K562 (cell line): Measurements from ENCODE around the gene VPS16. TPM values are rescaled to one million over a fixed set of nuclear protein-coding genes. Genes with fewer than 3 reads are reported as not detected.

Source experiments
- ATAC-seq: fragments of 200-7000 bp; cut with Tn5 transposase; 3 replicates; pipeline ENCODE4 v1.9.1; 2020; ENCODE audit warnings: moderate library complexity
- BruUV-seq: library from RNA; stranded (reverse); fragments of 400-500 nt; replicated peaks from 2 replicates; lab custom pipeline; 2021; lab: Mats Ljungman, UMichigan
- CTCF ChIA-PET: fragments of 300-600 bp; formaldehyde crosslinking; extraction: SDS; loops from one replicate; lab custom pipeline; 2021; ENCODE audit warnings: low intra/inter-chr PET ratio; lab: Yijun Ruan, JAX
- POLR2A ChIA-PET: fragments of 300-600, 350-650 bp; sonication (Branson Sonifier 250); formaldehyde crosslinking; extraction: SDS; loops from one replicate; lab custom pipeline; 2021; ENCODE audit warnings: antibody characterized with exemption, inconsistent platforms; lab: Yijun Ruan, JAX
- DNase-seq, 4 experiments: peaks; one replicate each; pipeline versions ENCODE4 v3.0.0 to v3.0.0-alpha.2; 2011 to 2018; ENCODE audit warnings: low spot score in 3 of 4, mixed read lengths in 3 of 4; ENCODE audit errors: extremely low read depth in 1 of 4
- FAIRE-seq: peaks from 2 replicates; lab custom pipeline; 2011; peaks lifted over from hg19 to GRCh38; lab: Jason Lieb, UNC
- H2AFZ ChIP-seq: 2 replicates; pipeline ENCODE4 v1.6.0; 2011; ENCODE audit warnings: low read depth, low read length, control low read depth, inconsistent platforms
- H3K27ac ChIP-seq: fragments of 200-600 bp; 3 replicates; pipeline ENCODE4 v1.8.0; 2011; ENCODE audit warnings: low read depth, mild to moderate bottlenecking, control low read depth, inconsistent platforms, low read length, moderate library complexity, mixed read lengths; ENCODE audit errors: extremely low read depth
- H3K27me3 ChIP-seq, 2 experiments: fragments of 300-600 bp in 1 of 2; 2 replicates in 1 of 2; 3 replicates in 1 of 2; pipeline versions ENCODE4 v1.6.0 to v1.8.0; 2011; ENCODE audit warnings: inconsistent platforms in 2 of 2, low read length in 2 of 2, mild to moderate bottlenecking in 1 of 2, mixed read lengths in 1 of 2, moderate library complexity in 1 of 2; ENCODE audit not compliant: control insufficient read depth in 2 of 2, insufficient read depth in 2 of 2
- H3K36me3 ChIP-seq: fragments of 300-600 bp; 3 replicates; pipeline ENCODE4 v1.8.0; 2011; ENCODE audit warnings: mild to moderate bottlenecking, low read length, inconsistent platforms; ENCODE audit not compliant: control insufficient read depth, insufficient read depth
- H3K4me1 ChIP-seq, 2 experiments: fragments of 200-600 bp in 1 of 2; replicated peaks in 1 of 2; 2 replicates in 1 of 2; 3 replicates in 1 of 2; pipeline versions ENCODE4 v1.5.1 to v1.8.0; 2011; ENCODE audit warnings: inconsistent platforms in 2 of 2, low read length in 2 of 2, mild to moderate bottlenecking in 1 of 2, mixed read lengths in 1 of 2, moderate library complexity in 1 of 2; ENCODE audit not compliant: control insufficient read depth in 2 of 2, insufficient read depth in 2 of 2
- H3K4me2 ChIP-seq: 2 replicates; pipeline ENCODE4 v1.6.1; 2011; ENCODE audit warnings: low read length, control low read depth, inconsistent platforms, mixed read lengths; ENCODE audit not compliant: insufficient read depth
- H3K4me3 ChIP-seq: fragments of 200-600 bp; sonication (generic), shearing (Covaris generic); 2 replicates; pipeline ENCODE4 v1.5.1; 2016; ENCODE audit warnings: control low read depth, inconsistent platforms
- H3K79me2 ChIP-seq: fragments of 200-600 bp; 3 replicates; pipeline ENCODE4 v1.8.0; 2011; ENCODE audit warnings: low read length, inconsistent platforms; ENCODE audit not compliant: control insufficient read depth, insufficient read depth
- H3K9ac ChIP-seq, 2 experiments: 2 replicates each; pipeline versions ENCODE4 v1.6.0 to v1.6.1; 2011; ENCODE audit warnings: low read depth in 2 of 2, low read length in 2 of 2, control low read depth in 1 of 2, inconsistent platforms in 1 of 2, mild to moderate bottlenecking in 1 of 2, mixed read lengths in 1 of 2; ENCODE audit not compliant: insufficient read depth in 1 of 2
- H3K9me1 ChIP-seq: one replicate; pipeline ENCODE4 v1.6.0; 2011; ENCODE audit warnings: inconsistent platforms, mild to moderate bottlenecking, low read length, moderate library complexity; ENCODE audit not compliant: control insufficient read depth, insufficient read depth
- H3K9me3 ChIP-seq: replicated peaks from 2 replicates; pipeline ENCODE4 v1.5.1; 2011; ENCODE audit warnings: low read depth, low read length, inconsistent platforms; ENCODE audit not compliant: control insufficient read depth, insufficient read depth
- H4K20me1 ChIP-seq: replicated peaks from 2 replicates; pipeline ENCODE4 v1.6.1; 2011; ENCODE audit warnings: low read length, inconsistent platforms, mixed read lengths; ENCODE audit not compliant: control insufficient read depth, insufficient read depth
- CCAR2 ChIP-seq: fragments of 200-400 bp; formaldehyde crosslinking; IDR thresholded peaks from 2 replicates; pipeline ENCODE4 v1.6.1; 2017; ENCODE audit warnings: mild to moderate bottlenecking, low read depth, low read length
- HDAC1 ChIP-seq, 2 experiments: fragments of 450-650 bp; IDR thresholded peaks; 2 replicates each; pipeline ENCODE4 v1.6.1; 2016 to 2017; ENCODE audit warnings: inconsistent platforms in 1 of 2, mild to moderate bottlenecking in 1 of 2, moderate library complexity in 1 of 2
- PCBP1 ChIP-seq: fragments of 200-400 bp; formaldehyde crosslinking; IDR thresholded peaks from 2 replicates; pipeline ENCODE4 v1.6.1; 2018; ENCODE audit warnings: mild to moderate bottlenecking, low read depth, low read length; ENCODE audit not compliant: poor library complexity, severe bottlenecking
- PCBP2 ChIP-seq: fragments of 200-400 bp; formaldehyde crosslinking; IDR thresholded peaks from 2 replicates; pipeline ENCODE4 v1.6.1; 2018; ENCODE audit warnings: low read length, low read depth, mild to moderate bottlenecking, moderate library complexity; ENCODE audit not compliant: poor library complexity, severe bottlenecking
- SAFB ChIP-seq: fragments of 200-400 bp; formaldehyde crosslinking; IDR thresholded peaks from 2 replicates; pipeline ENCODE4 v1.6.1; 2017; ENCODE audit warnings: low read depth, low read length, borderline replicate concordance
- SETDB1 ChIP-seq: IDR thresholded peaks from one replicate; pipeline ENCODE4 v1.6.1; 2012; ENCODE audit warnings: low read length, control low read depth, inconsistent platforms
- SIX5 ChIP-seq, 2 experiments: IDR thresholded peaks; 2 replicates each; pipeline ENCODE4 v1.6.1; 2011; ENCODE audit warnings: low read length in 2 of 2, borderline replicate concordance in 1 of 2, low read depth in 1 of 2, mild to moderate bottlenecking in 1 of 2, moderate library complexity in 1 of 2; ENCODE audit not compliant: insufficient read depth in 1 of 2
- SMAD4 ChIP-seq: fragments of 250-450 bp; sonication (Bioruptor Pico); conservative IDR thresholded peaks from 2 replicates; pipeline ENCODE4 v1.8.0; 2021; ENCODE audit warnings: inconsistent platforms, mild to moderate bottlenecking, moderate library complexity
- STAT5A ChIP-seq: IDR thresholded peaks from 2 replicates; pipeline ENCODE4 v1.6.1; 2012; ENCODE audit warnings: low read length, inconsistent platforms, borderline replicate concordance
- TCFL5 ChIP-seq: fragments of 250-450 bp; sonication (Bioruptor Pico); conservative IDR thresholded peaks from 2 replicates; pipeline ENCODE4 v1.6.1; 2021; ENCODE audit warnings: mild to moderate bottlenecking, moderate library complexity, matching md5 sums
- TOE1 ChIP-seq, 2 experiments: fragments of 450-650 bp in 1 of 2; sonication (generic) in 1 of 2; formaldehyde crosslinking in 1 of 2; IDR thresholded peaks; 2 replicates each; pipeline versions ENCODE4 v1.7.1 to v1.8.0; 2016 to 2022; ENCODE audit warnings: borderline replicate concordance in 2 of 2, mild to moderate bottlenecking in 2 of 2, antibody characterized with exemption in 1 of 2, inconsistent platforms in 1 of 2, low read depth in 1 of 2, missing genetic modification reagents in 1 of 2, moderate library complexity in 1 of 2
- WHSC1 ChIP-seq: IDR thresholded peaks from one replicate; pipeline ENCODE4 v1.6.1; 2012; ENCODE audit warnings: low read length, control low read depth, inconsistent platforms
- WGBS: fragments of 100-300 bp; shearing (Covaris generic); methylation state at CpG from one replicate; pipeline ENCODE4 v1.1.6; 2016; ENCODE audit warnings: low coverage, mixed read lengths; ENCODE audit not compliant: insufficient coverage; ENCODE audit errors: missing lambda C conversion rate; 5-methylcytosine and 5-hydroxymethylcytosine counted together
- in situ Hi-C: fragments of 300-500 bp; cut with MboI; formaldehyde crosslinking; loops from 4 replicates; pipeline ENCODE4 v1.15.0; 2018; ENCODE audit warnings: inconsistent platforms, mixed read lengths
- intact Hi-C: fragments of 100-400 bp; cut with micrococcal nuclease; formaldehyde crosslinking; loops from 2 replicates; pipeline ENCODE4 v1.14.2; 2022
- polyA plus RNA-seq, 8 experiments: library from polyadenylated mRNA; depleted of rRNA in 4 of 8; stranded (reverse) in 5 of 8; unstranded in 3 of 8; fragments of >200 nt; fragmentation: Nextera tagmentation in 2 of 8; fragmentation: Illumina TruSeq in 1 of 8; extraction: Ambion mirVana in 2 of 8; extraction: Trizol in 1 of 8; gene quantifications; 2 replicates each; pipeline versions ENCODE4 v1.2.1 to v1.2.3, GENCODE V29; 2011 to 2014; ENCODE audit warnings: inconsistent platforms in 1 of 8, missing spikeins in 1 of 8
- total RNA-seq, 7 experiments: library from RNA; depleted of rRNA in 6 of 7; stranded (reverse); fragments of >200 nt in 6 of 7; fragmentation: Illumina TruSeq in 2 of 7; extraction: Trizol in 2 of 7; gene quantifications; 2 replicates each; pipeline versions ENCODE4 v1.2.1 to v1.2.3, GENCODE V29; 2011 to 2021; ENCODE audit warnings: low replicate concordance in 1 of 7
- TF ChIP-seq, protein P1 (sequence below), 2 experiments: IDR thresholded peaks in 1 of 2; conservative IDR thresholded peaks in 1 of 2; 2 replicates each; pipeline ENCODE4 v1.6.1; 2016; ENCODE audit warnings: low read depth in 2 of 2, mild to moderate bottlenecking in 1 of 2, missing compliant biosample characterization in 1 of 2, missing genetic modification characterization in 1 of 2, moderate library complexity in 1 of 2
- TF ChIP-seq, protein P2 (sequence below): sonication (generic); formaldehyde crosslinking; IDR thresholded peaks from 2 replicates; pipeline ENCODE4 v1.8.1; 2023; ENCODE audit warnings: mild to moderate bottlenecking, missing genetic modification reagents
- TF ChIP-seq, protein P3 (sequence below): fragments of 450-650 bp; IDR thresholded peaks from 2 replicates; pipeline ENCODE4 v1.6.1; 2016; ENCODE audit warnings: borderline replicate concordance

VPS16 gene
- total and polyA plus RNA-seq, 9 of the 15 experiments (the other 6 are each of a cell fraction or from before 2014, with no cell fraction given): 6.8 to 24.7 (median 14.0) TPM

DNA sequence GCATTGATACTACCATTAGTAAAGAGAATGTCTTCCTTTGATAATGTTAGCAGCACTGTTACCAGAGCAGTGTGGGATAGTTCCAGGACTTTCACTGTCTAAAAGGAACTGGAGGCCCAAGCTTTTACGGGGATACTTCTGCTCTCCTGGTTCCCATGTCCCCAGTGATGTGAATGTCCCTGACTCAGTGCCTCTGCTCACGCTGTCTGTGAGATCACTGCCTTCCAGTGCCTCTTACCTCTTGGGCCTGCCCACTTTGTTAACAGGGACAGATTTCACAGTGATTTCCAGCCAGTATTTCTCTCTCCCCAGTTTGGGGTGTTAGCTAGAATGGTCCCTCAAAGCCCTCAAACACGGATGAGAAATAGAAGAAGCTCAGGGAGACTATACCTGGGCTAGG, 47.2 kb downstream of the VPS16 start:
- H3K36me3 ChIP-seq: peaks cover 7% of the 10 kb centered on the region
- ChIA-PET CTCF (no interaction called here), POLR2A (interaction anchor here (0.8 to 1.7 kb wide), 2 partner anchors 9 to 140 kb away, joined by 4 to 6 read pairs; no protein-coding TSS in a partner anchor)
- no peak for FAIRE-seq
- H3K9me3 ChIP-seq: 0 out of 2 replicates have a peak, but pooled peaks cover 2% of the 10 kb centered on the region
- H4K20me1 ChIP-seq: no peaks in the 10 kb centered on the region
- whole genome bisulfite sequencing: 30% methylated on average over 3 of the region's 3 CpGs
- H3K79me2 ChIP-seq: peaks cover 88% of the 10 kb centered on the region
- no peak overlapping the region for H2AFZ ChIP-seq
- no peak overlapping the region for H3K4me3 ChIP-seq
- BruUV-seq: no TSS peak
- H3K4me2 ChIP-seq: no peak overlapping the region
- ATAC-seq: no peak; the same call in 2 of the 3 replicates
- peaks cover 3% of the 10 kb centered on the region for H3K9me1 ChIP-seq
- no peak overlapping the region; a peak in 1 of 4 replicates for H3K9ac ChIP-seq
- peaks cover 12 to 34% of the 10 kb centered on the region in 2 experiments for H3K4me1 ChIP-seq
- no peaks in the 10 kb centered on the region for H3K27me3 ChIP-seq
- no peak for DNase-seq
- in situ Hi-C loops: no loop called here
- intact Hi-C loops: no loop called here
- no peak overlapping the region for H3K27ac ChIP-seq
- TF ChIP-seq WHSC1: no peak
- TF ChIP-seq, protein P1, sequence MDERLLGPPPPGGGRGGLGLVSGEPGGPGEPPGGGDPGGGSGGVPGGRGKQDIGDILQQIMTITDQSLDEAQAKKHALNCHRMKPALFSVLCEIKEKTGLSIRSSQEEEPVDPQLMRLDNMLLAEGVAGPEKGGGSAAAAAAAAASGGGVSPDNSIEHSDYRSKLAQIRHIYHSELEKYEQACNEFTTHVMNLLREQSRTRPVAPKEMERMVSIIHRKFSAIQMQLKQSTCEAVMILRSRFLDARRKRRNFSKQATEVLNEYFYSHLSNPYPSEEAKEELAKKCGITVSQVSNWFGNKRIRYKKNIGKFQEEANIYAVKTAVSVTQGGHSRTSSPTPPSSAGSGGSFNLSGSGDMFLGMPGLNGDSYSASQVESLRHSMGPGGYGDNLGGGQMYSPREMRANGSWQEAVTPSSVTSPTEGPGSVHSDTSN (CRISPR knock-in tag; IDR thresholded peaks at IDR 0.05; ENCODE audit: low read depth): no peak
- TF ChIP-seq, protein P1 (tag; conservative IDR thresholded peaks at IDR 0.05; ENCODE audit: low read depth): no peak
- TF ChIP-seq, protein P2, sequence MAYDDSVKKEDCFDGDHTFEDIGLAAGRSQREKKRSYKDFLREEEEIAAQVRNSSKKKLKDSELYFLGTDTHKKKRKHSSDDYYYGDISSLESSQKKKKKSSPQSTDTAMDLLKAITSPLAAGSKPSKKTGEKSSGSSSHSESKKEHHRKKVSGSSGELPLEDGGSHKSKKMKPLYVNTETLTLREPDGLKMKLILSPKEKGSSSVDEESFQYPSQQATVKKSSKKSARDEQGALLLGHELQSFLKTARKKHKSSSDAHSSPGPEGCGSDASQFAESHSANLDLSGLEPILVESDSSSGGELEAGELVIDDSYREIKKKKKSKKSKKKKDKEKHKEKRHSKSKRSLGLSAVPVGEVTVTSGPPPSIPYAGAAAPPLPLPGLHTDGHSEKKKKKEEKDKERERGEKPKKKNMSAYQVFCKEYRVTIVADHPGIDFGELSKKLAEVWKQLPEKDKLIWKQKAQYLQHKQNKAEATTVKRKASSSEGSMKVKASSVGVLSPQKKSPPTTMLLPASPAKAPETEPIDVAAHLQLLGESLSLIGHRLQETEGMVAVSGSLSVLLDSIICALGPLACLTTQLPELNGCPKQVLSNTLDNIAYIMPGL (CRISPR knock-in tag): no peak
- TF ChIP-seq, protein P3, sequence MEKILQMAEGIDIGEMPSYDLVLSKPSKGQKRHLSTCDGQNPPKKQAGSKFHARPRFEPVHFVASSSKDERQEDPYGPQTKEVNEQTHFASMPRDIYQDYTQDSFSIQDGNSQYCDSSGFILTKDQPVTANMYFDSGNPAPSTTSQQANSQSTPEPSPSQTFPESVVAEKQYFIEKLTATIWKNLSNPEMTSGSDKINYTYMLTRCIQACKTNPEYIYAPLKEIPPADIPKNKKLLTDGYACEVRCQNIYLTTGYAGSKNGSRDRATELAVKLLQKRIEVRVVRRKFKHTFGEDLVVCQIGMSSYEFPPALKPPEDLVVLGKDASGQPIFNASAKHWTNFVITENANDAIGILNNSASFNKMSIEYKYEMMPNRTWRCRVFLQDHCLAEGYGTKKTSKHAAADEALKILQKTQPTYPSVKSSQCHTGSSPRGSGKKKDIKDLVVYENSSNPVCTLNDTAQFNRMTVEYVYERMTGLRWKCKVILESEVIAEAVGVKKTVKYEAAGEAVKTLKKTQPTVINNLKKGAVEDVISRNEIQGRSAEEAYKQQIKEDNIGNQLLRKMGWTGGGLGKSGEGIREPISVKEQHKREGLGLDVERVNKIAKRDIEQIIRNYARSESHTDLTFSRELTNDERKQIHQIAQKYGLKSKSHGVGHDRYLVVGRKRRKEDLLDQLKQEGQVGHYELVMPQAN: no peak
- TF ChIP-seq HDAC1 (IDR thresholded peaks at IDR 0.05): no peak
- no peak for TF ChIP-seq CCAR2
- TF ChIP-seq SAFB: no peak
- no peak for TF ChIP-seq SIX5 (IDR thresholded peaks at IDR 0.05; ENCODE audit: borderline replicate concordance in 1 of 2, insufficient read depth in 1 of 2, low read depth in 1 of 2, low read length in 2 of 2)
- TF ChIP-seq SMAD4 (CRISPR knock-in tag): no peak
- no peak for TF ChIP-seq SETDB1
- TF ChIP-seq TCFL5 (CRISPR knock-in tag): no peak
- TF ChIP-seq TOE1 (IDR thresholded peaks at IDR 0.05; ENCODE audit: borderline replicate concordance): no peak
- no peak for TF ChIP-seq TOE1 (CRISPR knock-in tag; IDR thresholded peaks at IDR 0.05; ENCODE audit: borderline replicate concordance, low read depth)
- TF ChIP-seq PCBP2: no peak
- no peak for TF ChIP-seq PCBP1
- no peak for TF ChIP-seq STAT5A
